A549 (cell line): ENCODE measurements around the gene NELFE.
"Not testable (repeated sequence)": the region's sequence is repeated elsewhere in the genome, so short reads cannot be mapped to it uniquely, and the experiment has no call there.

Experiments
- CHD4 ChIP-seq: fragments of 200-600 bp; sonication (generic); IDR thresholded peaks from 2 replicates; pipeline ENCODE4 v1.6.1; 2016; ENCODE audit warnings: antibody characterized with exemption, mild to moderate bottlenecking, borderline replicate concordance
- EP300 ChIP-seq, 2 experiments: fragments of >200 bp; sonication (Bioruptor Twin); formaldehyde crosslinking; IDR thresholded peaks; 2 replicates in 1 of 2; 3 replicates in 1 of 2; pipeline ENCODE4 v1.6.1; 2016 to 2017
- JUN ChIP-seq, 2 experiments: fragments of >200 bp; sonication (Bioruptor Twin); formaldehyde crosslinking; IDR thresholded peaks; 2 replicates in 1 of 2; 3 replicates in 1 of 2; pipeline ENCODE4 v1.6.1; 2016 to 2017
- MAX ChIP-seq: IDR thresholded peaks from 2 replicates; pipeline ENCODE4 v1.6.1; 2012
- MYC ChIP-seq: IDR thresholded peaks from 2 replicates; pipeline ENCODE4 v1.6.1; 2012; ENCODE audit warnings: mild to moderate bottlenecking, inconsistent platforms, low read length, improper control_type of control experiment, borderline replicate concordance
- POLR2A ChIP-seq: IDR thresholded peaks from 2 replicates; pipeline ENCODE4 v1.6.1; 2012; ENCODE audit warnings: mild to moderate bottlenecking, low read length
- RAD21 ChIP-seq, 2 experiments: fragments of >200 bp in 1 of 2; sonication (Bioruptor Twin) in 1 of 2; formaldehyde crosslinking in 1 of 2; IDR thresholded peaks in 1 of 2; conservative IDR thresholded peaks in 1 of 2; 2 replicates in 1 of 2; 3 replicates in 1 of 2; pipeline ENCODE4 v1.6.1; 2012 to 2018; ENCODE audit warnings: inconsistent platforms in 1 of 2
- ZC3H11A ChIP-seq: fragments of 450-650 bp; IDR thresholded peaks from 2 replicates; pipeline ENCODE4 v1.6.1; 2014; ENCODE audit warnings: antibody characterized with exemption, mild to moderate bottlenecking
- TF ChIP-seq, protein P1 (sequence below): fragments of >200 bp; sonication (Bioruptor Twin); formaldehyde crosslinking; IDR thresholded peaks from 3 replicates; pipeline ENCODE4 v1.5.1; 2016
- TF ChIP-seq, protein P2 (sequence below): fragments of >200 bp; sonication (Bioruptor Twin); formaldehyde crosslinking; IDR thresholded peaks from 3 replicates; pipeline ENCODE4 v1.6.1; 2016
- TF ChIP-seq, protein P3 (sequence below): fragments of 200-600 bp; sonication (generic); IDR thresholded peaks from 2 replicates; pipeline ENCODE4 v1.6.1; 2016; ENCODE audit warnings: antibody characterized with exemption, mild to moderate bottlenecking, moderate library complexity
- TF ChIP-seq, protein P4 (sequence below): fragments of 250-450 bp; sonication (Bioruptor Pico); IDR thresholded peaks from 2 replicates; pipeline ENCODE4 v1.5.0; 2021; ENCODE audit warnings: mild to moderate bottlenecking, moderate library complexity, borderline replicate concordance
- TF ChIP-seq, protein P5 (sequence below): IDR thresholded peaks from 2 replicates; pipeline ENCODE4 v1.6.1; 2012

DNA sequence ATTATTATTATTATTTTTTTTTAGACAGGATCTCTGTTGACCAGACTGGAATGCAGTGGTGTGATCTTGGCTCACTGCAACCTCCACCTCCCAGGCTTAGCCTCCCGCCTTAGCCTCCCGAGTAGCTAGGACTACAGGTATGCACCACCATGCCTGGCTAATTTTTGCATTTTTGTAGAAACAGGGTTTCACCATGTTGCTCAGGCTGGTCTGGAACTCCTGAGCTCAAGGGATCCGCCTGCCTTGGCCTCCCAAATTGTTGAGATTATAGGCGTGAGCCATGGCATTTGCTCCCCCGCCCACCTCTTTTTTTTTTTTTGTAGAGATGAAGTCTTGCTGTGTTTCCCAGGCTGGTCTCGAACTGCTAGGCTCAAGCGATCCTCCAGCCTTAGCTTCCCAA, 49.5 kb downstream of the NELFE start:
- TF ChIP-seq, protein P1, sequence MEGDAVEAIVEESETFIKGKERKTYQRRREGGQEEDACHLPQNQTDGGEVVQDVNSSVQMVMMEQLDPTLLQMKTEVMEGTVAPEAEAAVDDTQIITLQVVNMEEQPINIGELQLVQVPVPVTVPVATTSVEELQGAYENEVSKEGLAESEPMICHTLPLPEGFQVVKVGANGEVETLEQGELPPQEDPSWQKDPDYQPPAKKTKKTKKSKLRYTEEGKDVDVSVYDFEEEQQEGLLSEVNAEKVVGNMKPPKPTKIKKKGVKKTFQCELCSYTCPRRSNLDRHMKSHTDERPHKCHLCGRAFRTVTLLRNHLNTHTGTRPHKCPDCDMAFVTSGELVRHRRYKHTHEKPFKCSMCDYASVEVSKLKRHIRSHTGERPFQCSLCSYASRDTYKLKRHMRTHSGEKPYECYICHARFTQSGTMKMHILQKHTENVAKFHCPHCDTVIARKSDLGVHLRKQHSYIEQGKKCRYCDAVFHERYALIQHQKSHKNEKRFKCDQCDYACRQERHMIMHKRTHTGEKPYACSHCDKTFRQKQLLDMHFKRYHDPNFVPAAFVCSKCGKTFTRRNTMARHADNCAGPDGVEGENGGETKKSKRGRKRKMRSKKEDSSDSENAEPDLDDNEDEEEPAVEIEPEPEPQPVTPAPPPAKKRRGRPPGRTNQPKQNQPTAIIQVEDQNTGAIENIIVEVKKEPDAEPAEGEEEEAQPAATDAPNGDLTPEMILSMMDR, result not testable (repeated sequence)
- TF ChIP-seq JUN (IDR thresholded peaks at IDR 0.05); EP300 (IDR thresholded peaks at IDR 0.05); MYC; POLR2A; MAX; ZC3H11A; CHD4; RAD21 (conservative IDR thresholded peaks at IDR 0.05 in 1 of 2, IDR thresholded peaks at IDR 0.05 in 1 of 2): not testable (repeated sequence)
- TF ChIP-seq, protein P2, sequence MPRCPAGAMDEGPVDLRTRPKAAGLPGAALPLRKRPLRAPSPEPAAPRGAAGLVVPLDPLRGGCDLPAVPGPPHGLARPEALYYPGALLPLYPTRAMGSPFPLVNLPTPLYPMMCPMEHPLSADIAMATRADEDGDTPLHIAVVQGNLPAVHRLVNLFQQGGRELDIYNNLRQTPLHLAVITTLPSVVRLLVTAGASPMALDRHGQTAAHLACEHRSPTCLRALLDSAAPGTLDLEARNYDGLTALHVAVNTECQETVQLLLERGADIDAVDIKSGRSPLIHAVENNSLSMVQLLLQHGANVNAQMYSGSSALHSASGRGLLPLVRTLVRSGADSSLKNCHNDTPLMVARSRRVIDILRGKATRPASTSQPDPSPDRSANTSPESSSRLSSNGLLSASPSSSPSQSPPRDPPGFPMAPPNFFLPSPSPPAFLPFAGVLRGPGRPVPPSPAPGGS, result not testable (repeated sequence)
- TF ChIP-seq, protein P3, sequence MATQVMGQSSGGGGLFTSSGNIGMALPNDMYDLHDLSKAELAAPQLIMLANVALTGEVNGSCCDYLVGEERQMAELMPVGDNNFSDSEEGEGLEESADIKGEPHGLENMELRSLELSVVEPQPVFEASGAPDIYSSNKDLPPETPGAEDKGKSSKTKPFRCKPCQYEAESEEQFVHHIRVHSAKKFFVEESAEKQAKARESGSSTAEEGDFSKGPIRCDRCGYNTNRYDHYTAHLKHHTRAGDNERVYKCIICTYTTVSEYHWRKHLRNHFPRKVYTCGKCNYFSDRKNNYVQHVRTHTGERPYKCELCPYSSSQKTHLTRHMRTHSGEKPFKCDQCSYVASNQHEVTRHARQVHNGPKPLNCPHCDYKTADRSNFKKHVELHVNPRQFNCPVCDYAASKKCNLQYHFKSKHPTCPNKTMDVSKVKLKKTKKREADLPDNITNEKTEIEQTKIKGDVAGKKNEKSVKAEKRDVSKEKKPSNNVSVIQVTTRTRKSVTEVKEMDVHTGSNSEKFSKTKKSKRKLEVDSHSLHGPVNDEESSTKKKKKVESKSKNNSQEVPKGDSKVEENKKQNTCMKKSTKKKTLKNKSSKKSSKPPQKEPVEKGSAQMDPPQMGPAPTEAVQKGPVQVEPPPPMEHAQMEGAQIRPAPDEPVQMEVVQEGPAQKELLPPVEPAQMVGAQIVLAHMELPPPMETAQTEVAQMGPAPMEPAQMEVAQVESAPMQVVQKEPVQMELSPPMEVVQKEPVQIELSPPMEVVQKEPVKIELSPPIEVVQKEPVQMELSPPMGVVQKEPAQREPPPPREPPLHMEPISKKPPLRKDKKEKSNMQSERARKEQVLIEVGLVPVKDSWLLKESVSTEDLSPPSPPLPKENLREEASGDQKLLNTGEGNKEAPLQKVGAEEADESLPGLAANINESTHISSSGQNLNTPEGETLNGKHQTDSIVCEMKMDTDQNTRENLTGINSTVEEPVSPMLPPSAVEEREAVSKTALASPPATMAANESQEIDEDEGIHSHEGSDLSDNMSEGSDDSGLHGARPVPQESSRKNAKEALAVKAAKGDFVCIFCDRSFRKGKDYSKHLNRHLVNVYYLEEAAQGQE, result not testable (repeated sequence)
- TF ChIP-seq, protein P4, sequence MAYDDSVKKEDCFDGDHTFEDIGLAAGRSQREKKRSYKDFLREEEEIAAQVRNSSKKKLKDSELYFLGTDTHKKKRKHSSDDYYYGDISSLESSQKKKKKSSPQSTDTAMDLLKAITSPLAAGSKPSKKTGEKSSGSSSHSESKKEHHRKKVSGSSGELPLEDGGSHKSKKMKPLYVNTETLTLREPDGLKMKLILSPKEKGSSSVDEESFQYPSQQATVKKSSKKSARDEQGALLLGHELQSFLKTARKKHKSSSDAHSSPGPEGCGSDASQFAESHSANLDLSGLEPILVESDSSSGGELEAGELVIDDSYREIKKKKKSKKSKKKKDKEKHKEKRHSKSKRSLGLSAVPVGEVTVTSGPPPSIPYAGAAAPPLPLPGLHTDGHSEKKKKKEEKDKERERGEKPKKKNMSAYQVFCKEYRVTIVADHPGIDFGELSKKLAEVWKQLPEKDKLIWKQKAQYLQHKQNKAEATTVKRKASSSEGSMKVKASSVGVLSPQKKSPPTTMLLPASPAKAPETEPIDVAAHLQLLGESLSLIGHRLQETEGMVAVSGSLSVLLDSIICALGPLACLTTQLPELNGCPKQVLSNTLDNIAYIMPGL (CRISPR knock-in tag), result not testable (repeated sequence)
- TF ChIP-seq, protein P5, sequence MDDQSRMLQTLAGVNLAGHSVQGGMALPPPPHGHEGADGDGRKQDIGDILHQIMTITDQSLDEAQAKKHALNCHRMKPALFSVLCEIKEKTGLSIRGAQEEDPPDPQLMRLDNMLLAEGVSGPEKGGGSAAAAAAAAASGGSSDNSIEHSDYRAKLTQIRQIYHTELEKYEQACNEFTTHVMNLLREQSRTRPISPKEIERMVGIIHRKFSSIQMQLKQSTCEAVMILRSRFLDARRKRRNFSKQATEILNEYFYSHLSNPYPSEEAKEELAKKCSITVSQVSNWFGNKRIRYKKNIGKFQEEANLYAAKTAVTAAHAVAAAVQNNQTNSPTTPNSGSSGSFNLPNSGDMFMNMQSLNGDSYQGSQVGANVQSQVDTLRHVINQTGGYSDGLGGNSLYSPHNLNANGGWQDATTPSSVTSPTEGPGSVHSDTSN, result not testable (repeated sequence)
